GM21360 (cell line): ENCODE measurements around the gene RSPH10B2.
"Not testable (repeated sequence)": the region's sequence is repeated elsewhere in the genome, so short reads cannot be mapped to it uniquely, and the experiment has no call there.

Source experiments
- ATAC-seq: cut with Tn5 transposase; IDR thresholded peaks from one replicate; pipeline ENCODE4 v1.9.1; 2021; ENCODE audit warnings: mild to moderate bottlenecking, moderate library complexity; ENCODE audit not compliant: unreplicated experiment

The RSPH10B2 gene

GRCh38 chr7:6753964-6754363, at the start of gene RSPH10B2:
Gene RSPH10B2 (plus strand): TSS chr7:6754103. CDS start chr7:6757678, 3,575 bp downstream.
- ATAC-seq = not testable (repeated sequence)

DNA sequence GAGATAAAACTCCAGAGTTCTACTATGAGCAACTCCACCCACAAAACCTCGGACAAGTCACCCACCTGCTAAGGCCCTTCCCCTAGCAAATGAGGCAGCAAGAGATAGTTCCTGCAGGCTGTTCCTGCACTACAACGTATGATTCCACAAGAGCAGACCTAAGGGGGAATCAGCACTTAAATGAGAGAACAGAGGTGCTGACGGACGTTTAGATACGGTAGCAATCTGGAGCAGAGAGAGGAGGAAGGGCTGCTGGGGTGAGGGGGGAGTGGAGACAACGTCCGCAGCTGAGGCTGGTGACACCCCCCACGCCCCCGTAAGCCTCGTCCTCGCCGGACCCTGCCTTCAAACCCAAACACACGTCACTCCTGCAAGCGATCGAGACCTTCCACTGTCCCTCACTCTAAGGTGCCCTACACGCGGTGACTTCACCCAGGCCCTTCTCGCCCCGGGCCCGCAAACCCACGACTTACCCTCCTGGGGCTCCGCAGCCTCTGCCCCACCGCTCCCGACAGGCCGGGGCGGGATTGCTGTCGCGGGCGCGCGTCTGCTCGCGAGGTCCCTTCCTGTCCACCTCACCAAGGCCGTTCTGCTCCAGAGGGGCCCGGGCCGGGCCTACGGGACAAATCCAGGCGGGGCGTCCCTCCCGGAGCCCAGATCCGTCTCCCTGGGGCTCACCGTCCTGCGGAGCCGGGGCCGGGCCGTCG, 47.8 kb upstream of the RSPH10B2 start:
- peak; percentile 23 for ATAC-seq

GRCh38 chr7:6706666-6707407, 47.1 kb upstream of the RSPH10B2 start, which contains the start of gene ZNF12:
Gene ZNF12 (minus strand): TSS chr7:6706947. CDS start chr7:6705173, 1,774 bp downstream.
- peak; percentile 88 for ATAC-seq

GRCh38 chr7:6708304-6708703, 45.6 kb upstream of the RSPH10B2 start:
- no peak for ATAC-seq

- no peak for ATAC-seq
These were observed 44.1 kb upstream of the RSPH10B2 start for GRCh38 chr7:6709808-6710207.

DNA sequence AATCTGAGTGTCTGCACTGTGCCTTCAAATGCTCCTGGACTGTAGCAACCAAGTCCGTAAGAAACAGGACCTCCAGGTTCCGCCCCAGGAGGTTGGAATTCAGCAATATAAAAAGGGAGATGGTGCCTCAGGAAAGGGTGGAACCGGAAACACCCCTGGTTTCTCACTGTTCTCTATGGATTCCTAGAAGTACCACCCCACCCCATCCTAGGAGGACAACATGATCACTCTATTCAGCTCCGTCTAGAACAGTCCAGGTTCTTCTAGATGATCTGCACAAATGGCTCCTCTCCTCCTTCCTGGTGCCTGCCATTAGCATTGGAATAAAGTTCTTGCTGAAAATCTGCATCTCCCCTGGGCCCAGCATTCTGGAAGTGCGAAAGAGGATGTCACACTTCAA, 39.5 kb upstream of the RSPH10B2 start:
- ATAC-seq = no peak

DNA sequence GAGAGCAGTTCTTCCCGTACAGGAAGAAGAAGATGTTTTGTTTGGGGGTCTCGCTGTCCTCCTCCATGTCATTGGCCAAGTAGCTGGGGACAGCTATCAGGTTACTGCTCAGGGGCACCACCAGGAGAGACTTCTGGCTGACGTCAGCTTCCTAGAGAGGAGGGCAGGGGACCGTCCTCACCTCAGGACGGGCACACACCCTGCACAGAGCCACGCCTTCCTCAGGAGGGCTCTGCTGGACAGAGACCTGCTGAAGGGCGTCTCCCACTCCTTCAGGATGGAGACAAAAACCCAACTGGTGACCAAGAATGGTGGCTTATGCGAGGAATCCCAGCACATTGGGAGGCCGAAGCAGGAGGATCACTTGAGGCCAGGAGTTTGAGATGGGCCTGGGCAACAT, 38.0 kb upstream of the RSPH10B2 start:
- not testable (repeated sequence) for ATAC-seq

GRCh38 chr7:6718124-6718523, 35.8 kb upstream of the RSPH10B2 start:
- ATAC-seq = no peak

- not testable (repeated sequence) for ATAC-seq
These were observed 29.6 kb upstream of the RSPH10B2 start for GRCh38 chr7:6724351-6724750.

GRCh38 chr7:6725003-6725402, 28.9 kb upstream of the RSPH10B2 start:
- ATAC-seq = no peak

DNA sequence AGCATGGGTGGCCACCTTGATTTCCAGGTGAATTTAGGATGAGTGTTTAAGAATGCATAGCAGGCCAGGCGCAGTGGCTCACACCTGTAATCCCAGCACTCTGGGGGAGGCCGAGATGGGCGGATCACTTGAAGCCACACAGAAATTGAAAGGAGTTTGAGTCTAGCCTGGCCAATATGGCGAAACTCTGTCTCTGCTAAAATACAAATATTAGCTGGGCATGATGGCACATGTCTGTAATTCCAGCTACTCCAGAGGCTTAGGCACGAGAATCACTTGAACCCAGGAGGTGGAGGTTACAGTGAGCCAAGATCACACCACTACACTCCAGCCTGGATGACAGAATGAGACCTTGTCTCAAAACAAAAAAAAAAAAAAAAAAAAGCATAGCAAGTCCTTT, 27.6 kb upstream of the RSPH10B2 start:
- ATAC-seq = not testable (repeated sequence)

DNA sequence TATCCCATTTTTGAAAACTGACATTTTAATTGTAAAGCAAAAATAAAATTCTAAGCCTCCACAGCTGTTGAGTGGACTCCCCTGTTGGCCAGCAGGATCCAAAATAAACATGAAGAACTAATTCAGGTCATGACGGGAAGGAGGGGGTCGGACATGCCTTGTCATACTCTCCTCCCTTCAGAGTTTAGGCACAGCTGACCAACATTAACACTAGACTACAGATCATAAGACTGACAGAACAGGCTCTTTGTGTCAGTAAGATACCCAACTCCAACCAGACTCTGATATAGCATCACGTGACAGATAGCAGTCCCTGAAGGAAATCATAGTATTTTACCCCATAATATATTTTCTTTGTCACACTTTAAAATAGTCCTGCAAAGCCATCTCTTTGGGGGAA, 26.2 kb upstream of the RSPH10B2 start:
- no peak for ATAC-seq

GRCh38 chr7:6728893-6729491, 24.9 kb upstream of the RSPH10B2 start:
- ATAC-seq = not testable (repeated sequence)

DNA sequence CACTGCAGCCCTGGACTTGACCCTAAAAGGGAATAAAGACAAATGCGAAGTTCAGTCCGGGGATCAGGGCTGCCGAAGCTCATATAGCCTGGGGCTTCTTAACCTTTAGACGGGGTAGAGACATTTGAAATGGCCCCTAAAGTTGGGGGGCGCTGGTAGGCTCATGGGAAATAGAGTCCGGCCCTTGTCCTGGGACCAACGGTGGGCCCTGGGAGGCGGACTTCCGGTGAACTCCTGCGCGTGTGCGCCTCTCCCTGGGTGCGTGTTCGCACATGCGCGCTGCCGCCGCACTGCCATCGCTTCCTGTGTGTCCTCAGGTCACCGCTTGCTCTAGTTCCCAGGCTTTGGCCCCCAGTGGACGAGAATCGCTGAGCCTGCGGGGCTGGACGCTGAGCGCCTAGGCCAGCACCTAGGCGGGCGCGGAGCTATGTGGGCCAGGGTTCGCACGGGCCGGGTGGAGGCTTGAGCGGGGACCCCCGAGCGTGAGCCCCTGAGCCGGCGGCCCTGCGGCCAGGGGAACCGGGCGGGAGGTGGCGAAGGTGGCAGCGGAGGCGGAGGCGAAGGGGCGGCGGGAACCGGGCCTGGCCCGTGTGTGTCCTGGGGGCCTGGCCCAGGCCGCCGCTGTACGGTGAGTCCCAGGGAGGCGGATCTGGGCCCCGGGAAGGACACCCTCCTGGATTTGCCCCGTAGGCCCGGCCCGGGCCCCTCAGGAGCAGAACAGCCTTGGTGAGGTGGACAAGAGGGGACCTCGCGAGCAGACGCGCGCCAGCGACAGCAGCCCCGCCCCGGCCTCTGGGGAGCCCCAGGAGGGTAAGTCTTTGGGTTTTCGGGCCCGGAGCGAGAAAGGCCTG, 24.2 kb upstream of the RSPH10B2 start:
- ATAC-seq = peak; percentile 87

GRCh38 chr7:6730343-6730633, 23.6 kb upstream of the RSPH10B2 start:
- ATAC-seq = peak; percentile 5

- ATAC-seq = not testable (repeated sequence)
These were observed 15.5 kb upstream of the RSPH10B2 start for GRCh38 chr7:6738415-6738814.

DNA sequence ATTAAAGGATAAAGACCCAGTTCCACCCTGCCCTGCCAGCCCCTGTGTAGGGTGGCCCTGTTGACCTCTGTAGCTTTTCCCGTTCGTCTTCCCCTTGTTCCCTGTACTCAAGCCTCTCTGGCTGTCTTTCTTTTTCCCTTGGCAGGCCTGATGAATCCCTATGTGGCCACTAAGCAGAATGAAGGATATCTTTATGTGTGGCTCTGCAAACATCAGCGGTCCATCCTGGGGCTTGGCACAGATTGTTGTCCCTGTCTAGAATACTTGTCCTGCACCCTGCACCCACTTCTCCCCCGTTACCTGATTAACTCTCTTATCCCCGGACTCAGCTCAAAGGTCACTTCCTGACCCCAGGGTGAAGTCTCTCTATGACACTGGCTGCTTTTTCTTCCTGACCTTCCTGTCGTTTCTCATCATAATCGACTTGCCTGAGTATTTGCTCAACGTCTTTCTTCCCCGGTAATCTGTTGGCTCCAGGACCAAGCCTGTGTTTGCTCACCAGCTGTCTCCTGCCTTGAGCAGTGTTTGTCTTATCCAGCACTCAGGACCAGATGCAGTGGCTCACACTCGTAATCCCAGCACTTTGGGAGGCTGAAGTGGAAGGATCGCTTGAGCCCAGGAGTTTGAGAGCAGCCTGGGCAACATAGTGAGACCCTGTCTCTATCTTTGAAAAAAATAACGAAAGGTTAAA, 9.3 kb upstream of the RSPH10B2 start:
- ATAC-seq = not testable (repeated sequence)

GRCh38 chr7:6749335-6749734, 4.6 kb upstream of the RSPH10B2 start:
- not testable (repeated sequence) for ATAC-seq

DNA sequence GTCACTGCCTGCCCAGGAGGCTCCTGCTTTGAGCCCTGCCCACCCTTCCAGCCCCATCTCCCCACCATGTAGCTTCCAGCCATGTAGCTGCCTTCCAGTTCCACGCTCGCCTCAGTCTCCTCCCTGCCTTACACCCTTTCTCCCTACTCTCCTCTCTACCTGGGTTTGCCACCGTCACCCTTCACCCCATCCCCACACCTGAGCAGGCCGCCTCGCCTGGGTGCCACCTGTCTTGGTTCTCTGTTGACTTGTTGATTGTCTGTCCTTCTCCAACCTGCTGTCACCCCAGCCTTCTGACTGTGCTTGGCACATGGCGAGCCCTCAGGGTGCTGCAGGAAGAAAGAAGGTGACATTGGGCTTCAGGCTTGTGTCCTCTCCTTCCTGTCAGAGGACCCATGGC, 3.7 kb upstream of the RSPH10B2 start:
- ATAC-seq = not testable (repeated sequence)

DNA sequence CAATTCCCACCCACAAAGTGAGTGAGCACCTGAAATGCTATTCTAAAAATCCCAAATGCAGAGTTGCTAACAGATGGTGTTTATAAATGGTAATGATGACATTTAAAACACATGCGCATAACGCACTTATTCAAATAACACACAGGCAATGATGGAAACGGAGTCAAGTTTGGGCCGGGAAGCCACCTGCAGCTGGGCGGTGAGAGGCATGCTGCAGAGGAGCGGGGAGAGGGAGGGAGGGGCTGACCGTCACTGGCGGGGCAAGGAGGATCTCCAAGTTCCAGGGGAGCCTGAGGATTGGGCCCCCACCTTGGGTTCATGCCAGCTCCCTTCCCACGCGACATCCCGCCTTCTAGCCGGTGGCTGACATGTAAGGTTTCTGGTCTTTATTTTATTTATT, 7.3 kb downstream of the RSPH10B2 start:
- ATAC-seq = not testable (repeated sequence)
